H1 (cell line): Measurements from ENCODE around the gene SKIDA1. TPM values are rescaled to one million over a fixed set of nuclear protein-coding genes. Genes with fewer than 3 reads are reported as not detected.

ENCODE experiments used
- FOSL1 ChIP-seq: IDR thresholded peaks from 2 replicates; pipeline ENCODE4 v1.6.1; 2011; ENCODE audit warnings: mild to moderate bottlenecking, low read depth, low read length, moderate library complexity; ENCODE audit not compliant: insufficient read depth
- HDAC6 ChIP-seq: IDR thresholded peaks from one replicate; pipeline ENCODE4 v1.7.1; 2012; ENCODE audit warnings: low read depth, mild to moderate bottlenecking, inconsistent platforms, low read length, moderate library complexity
- RXRA ChIP-seq: IDR thresholded peaks from 2 replicates; pipeline ENCODE4 v1.6.1; 2011; ENCODE audit warnings: low read depth, mild to moderate bottlenecking, low read length, moderate library complexity; ENCODE audit not compliant: insufficient read depth
- SIN3A ChIP-seq, 2 experiments: IDR thresholded peaks in 1 of 2; conservative IDR thresholded peaks in 1 of 2; 2 replicates each; pipeline ENCODE4 v1.6.1; 2011 to 2012; ENCODE audit warnings: low read length in 2 of 2, improper control_type of control experiment in 1 of 2, low read depth in 1 of 2, mild to moderate bottlenecking in 1 of 2
- SIRT6 ChIP-seq: IDR thresholded peaks from one replicate; pipeline ENCODE4 v1.7.1; 2012; ENCODE audit warnings: low read length, inconsistent platforms
- SRF ChIP-seq: IDR thresholded peaks from 2 replicates; pipeline ENCODE4 v1.6.1; 2011; ENCODE audit warnings: mild to moderate bottlenecking, low read depth, low read length, moderate library complexity
- TAF1 ChIP-seq: IDR thresholded peaks from 2 replicates; pipeline ENCODE4 v1.6.1; 2011; ENCODE audit warnings: mild to moderate bottlenecking, low read depth, low read length
- YY1 ChIP-seq: IDR thresholded peaks from 2 replicates; pipeline ENCODE4 v1.6.1; 2011; ENCODE audit warnings: low read depth, mild to moderate bottlenecking, low read length
- polyA plus RNA-seq, 7 experiments: library from polyadenylated mRNA; depleted of rRNA in 3 of 7; stranded (reverse) in 5 of 7; unstranded in 2 of 7; fragments of >200 nt in 5 of 7; fragments of 200-250 nt in 2 of 7; gene quantifications; 1 replicate in 5 of 7; 2 replicates in 1 of 7; 4 replicates in 1 of 7; pipeline versions ENCODE4 v1.2.1 to v1.2.3, GENCODE V29; 2011 to 2013; ENCODE audit warnings: missing spikeins in 2 of 7, mixed read lengths in 2 of 7
- total RNA-seq: library from RNA; stranded (reverse); fragmentation: NEBNext Ultra II Directional; extraction: Animal tissue kit (Norgen Biotek cat#: 25700); gene quantifications from 2 replicates; pipeline ENCODE4 v1.2.1, GENCODE V29; 2021
- TF ChIP-seq, protein P1 (sequence below): fragments of 300-600 bp; sonication (generic); IDR thresholded peaks from 2 replicates; pipeline ENCODE4 v1.7.1; 2012; ENCODE audit warnings: low read length, moderate library complexity, mild to moderate bottlenecking, inconsistent platforms; ENCODE audit not compliant: insufficient replicate concordance

Gene SKIDA1
- total and polyA plus RNA-seq, 2 of the 8 experiments (the other 6 are each of a cell fraction or from before 2014, with no cell fraction given), result 1.5 to 8.0 TPM

DNA sequence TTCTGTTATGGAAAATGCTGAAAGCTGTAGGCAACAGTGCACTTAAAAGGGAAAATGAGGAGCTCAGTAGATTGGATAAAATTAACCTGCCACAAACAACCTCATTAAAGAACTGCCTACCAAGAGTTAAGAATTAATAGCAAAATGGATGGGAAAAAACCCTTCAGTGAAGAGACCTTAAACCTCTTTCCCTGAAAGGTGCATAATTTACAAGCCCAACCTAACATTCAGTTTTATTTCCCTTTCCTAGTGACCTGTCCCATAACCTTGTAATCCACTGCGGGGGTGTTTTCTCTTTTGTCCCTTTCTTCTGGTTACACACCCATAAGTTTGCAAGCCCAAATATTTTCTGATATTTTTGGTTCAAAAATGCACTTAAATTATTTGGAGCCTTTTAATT lies 21.9 kb downstream of the SKIDA1 start (continued):
- TF ChIP-seq, protein P1, sequence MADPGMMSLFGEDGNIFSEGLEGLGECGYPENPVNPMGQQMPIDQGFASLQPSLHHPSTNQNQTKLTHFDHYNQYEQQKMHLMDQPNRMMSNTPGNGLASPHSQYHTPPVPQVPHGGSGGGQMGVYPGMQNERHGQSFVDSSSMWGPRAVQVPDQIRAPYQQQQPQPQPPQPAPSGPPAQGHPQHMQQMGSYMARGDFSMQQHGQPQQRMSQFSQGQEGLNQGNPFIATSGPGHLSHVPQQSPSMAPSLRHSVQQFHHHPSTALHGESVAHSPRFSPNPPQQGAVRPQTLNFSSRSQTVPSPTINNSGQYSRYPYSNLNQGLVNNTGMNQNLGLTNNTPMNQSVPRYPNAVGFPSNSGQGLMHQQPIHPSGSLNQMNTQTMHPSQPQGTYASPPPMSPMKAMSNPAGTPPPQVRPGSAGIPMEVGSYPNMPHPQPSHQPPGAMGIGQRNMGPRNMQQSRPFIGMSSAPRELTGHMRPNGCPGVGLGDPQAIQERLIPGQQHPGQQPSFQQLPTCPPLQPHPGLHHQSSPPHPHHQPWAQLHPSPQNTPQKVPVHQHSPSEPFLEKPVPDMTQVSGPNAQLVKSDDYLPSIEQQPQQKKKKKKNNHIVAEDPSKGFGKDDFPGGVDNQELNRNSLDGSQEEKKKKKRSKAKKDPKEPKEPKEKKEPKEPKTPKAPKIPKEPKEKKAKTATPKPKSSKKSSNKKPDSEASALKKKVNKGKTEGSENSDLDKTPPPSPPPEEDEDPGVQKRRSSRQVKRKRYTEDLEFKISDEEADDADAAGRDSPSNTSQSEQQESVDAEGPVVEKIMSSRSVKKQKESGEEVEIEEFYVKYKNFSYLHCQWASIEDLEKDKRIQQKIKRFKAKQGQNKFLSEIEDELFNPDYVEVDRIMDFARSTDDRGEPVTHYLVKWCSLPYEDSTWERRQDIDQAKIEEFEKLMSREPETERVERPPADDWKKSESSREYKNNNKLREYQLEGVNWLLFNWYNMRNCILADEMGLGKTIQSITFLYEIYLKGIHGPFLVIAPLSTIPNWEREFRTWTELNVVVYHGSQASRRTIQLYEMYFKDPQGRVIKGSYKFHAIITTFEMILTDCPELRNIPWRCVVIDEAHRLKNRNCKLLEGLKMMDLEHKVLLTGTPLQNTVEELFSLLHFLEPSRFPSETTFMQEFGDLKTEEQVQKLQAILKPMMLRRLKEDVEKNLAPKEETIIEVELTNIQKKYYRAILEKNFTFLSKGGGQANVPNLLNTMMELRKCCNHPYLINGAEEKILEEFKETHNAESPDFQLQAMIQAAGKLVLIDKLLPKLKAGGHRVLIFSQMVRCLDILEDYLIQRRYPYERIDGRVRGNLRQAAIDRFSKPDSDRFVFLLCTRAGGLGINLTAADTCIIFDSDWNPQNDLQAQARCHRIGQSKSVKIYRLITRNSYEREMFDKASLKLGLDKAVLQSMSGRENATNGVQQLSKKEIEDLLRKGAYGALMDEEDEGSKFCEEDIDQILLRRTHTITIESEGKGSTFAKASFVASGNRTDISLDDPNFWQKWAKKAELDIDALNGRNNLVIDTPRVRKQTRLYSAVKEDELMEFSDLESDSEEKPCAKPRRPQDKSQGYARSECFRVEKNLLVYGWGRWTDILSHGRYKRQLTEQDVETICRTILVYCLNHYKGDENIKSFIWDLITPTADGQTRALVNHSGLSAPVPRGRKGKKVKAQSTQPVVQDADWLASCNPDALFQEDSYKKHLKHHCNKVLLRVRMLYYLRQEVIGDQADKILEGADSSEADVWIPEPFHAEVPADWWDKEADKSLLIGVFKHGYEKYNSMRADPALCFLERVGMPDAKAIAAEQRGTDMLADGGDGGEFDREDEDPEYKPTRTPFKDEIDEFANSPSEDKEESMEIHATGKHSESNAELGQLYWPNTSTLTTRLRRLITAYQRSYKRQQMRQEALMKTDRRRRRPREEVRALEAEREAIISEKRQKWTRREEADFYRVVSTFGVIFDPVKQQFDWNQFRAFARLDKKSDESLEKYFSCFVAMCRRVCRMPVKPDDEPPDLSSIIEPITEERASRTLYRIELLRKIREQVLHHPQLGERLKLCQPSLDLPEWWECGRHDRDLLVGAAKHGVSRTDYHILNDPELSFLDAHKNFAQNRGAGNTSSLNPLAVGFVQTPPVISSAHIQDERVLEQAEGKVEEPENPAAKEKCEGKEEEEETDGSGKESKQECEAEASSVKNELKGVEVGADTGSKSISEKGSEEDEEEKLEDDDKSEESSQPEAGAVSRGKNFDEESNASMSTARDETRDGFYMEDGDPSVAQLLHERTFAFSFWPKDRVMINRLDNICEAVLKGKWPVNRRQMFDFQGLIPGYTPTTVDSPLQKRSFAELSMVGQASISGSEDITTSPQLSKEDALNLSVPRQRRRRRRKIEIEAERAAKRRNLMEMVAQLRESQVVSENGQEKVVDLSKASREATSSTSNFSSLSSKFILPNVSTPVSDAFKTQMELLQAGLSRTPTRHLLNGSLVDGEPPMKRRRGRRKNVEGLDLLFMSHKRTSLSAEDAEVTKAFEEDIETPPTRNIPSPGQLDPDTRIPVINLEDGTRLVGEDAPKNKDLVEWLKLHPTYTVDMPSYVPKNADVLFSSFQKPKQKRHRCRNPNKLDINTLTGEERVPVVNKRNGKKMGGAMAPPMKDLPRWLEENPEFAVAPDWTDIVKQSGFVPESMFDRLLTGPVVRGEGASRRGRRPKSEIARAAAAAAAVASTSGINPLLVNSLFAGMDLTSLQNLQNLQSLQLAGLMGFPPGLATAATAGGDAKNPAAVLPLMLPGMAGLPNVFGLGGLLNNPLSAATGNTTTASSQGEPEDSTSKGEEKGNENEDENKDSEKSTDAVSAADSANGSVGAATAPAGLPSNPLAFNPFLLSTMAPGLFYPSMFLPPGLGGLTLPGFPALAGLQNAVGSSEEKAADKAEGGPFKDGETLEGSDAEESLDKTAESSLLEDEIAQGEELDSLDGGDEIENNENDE, result no peak
- TF ChIP-seq SIRT6 (no peak), SIN3A (conservative IDR thresholded peaks at IDR 0.05 in 1 of 2, IDR thresholded peaks at IDR 0.05 in 1 of 2; ENCODE audit: low read depth in 1 of 2, low read length in 2 of 2) (no peak), RXRA (no peak), YY1 (no peak), FOSL1 (no peak), HDAC6 (no peak), SRF (no peak), TAF1 (no peak)
